Activated CD8-positive, alpha-beta memory T cell treated with anti-CD3 and anti-CD28 coated beads for 1 hour (primary cell): Measurements from ENCODE around the gene RASA1.
A peak's percentile ranks its signal among the peaks of the same experiment; 100 is the strongest.
"Not testable (repeated sequence)": the region's sequence is repeated elsewhere in the genome, so short reads cannot be mapped to it uniquely, and the experiment has no call there.

Experiments used
- DNase-seq, 2 donors: peaks; one replicate each; pipeline ENCODE4 v3.0.0-alpha.2; 2020; ENCODE audit warnings: low read depth in 1 of 2; ENCODE audit errors: extremely low read depth in 1 of 2

The RASA1 gene

GRCh38 chr5:87278590-87279100 lies 11.0 kb downstream of the RASA1 start:
- DNase-seq = no peak

DNA sequence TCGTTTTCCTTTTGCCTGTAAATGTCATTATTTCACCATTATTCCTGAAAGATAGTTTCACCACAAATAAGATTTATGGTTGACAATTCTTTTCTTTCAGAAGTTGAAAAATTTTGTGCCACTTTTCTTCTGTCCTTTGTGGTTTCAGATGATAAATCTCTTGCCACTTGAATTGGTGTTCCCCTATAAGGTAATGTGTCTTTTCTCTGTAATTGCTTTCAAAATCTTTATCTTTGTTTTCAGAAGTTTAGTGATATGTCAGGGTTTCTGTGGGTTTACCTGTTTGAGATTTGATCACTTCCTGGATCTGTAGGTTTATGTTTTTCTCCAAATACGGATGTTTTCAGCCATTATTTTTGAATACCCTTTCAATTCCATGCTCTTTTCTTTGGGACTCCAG lies 14.6 kb downstream of the RASA1 start:
- no peak for DNase-seq

- not testable (repeated sequence) for DNase-seq
Measured at GRCh38 chr5:87287266-87287665, 19.6 kb downstream of the RASA1 start.

DNA sequence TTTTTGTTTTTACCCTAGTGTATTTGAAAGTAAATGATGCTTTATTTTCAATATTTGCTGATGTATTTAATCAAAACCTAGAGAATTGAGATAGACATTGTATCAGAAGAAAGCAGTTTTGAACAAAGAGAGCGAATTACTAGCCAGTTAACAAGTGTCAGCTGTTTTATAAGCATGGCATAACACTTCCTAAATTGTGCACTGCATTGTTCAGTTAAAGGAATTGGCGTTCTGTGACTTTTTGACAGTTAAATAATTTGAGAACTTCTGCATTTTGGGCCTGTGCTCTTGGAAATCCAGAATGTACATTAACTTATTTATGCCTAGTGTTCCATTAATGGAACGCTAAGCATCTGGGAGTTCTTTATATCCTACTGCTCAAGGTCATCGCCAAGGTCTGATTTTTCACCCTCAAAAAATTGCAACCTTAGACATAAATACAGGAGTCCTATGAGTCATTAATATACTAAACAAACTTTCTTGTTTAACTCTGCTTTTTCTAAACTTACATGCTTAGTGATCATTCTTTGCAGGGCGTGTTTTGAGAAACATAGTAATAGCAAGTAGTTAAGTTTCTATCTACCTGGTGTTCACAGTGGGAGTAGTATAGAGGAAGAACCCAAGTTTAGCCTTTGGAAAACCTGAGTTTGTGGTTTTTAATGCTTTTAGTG lies 31.1 kb downstream of the RASA1 start:
- DNase-seq = no peak

DNA sequence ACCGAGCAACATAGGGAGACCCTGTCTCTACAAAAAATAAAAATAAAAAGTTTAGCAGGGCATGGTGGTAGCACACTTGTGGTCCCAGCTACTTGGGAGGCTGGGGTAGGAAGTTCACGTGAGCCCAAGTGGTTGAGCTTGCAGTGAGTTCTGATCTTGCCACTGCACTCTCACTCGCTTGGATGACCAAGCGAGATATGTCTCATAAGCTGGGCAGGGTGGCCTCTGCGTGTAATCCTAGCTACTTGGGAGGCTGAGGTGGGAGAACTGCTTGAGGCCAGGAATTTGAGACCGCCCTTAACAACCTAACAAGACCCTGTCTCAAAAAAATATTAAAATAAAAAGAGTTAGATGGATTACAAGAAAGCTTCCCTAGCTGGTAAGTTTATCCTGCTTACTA lies 32.5 kb downstream of the RASA1 start:
- no peak for DNase-seq

- DNase-seq = peak in 1 of 2 donors; percentile 8
Measured at GRCh38 chr5:87300744-87301143, 33.1 kb downstream of the RASA1 start.

GRCh38 chr5:87302061-87302460 lies 34.4 kb downstream of the RASA1 start:
- DNase-seq = no peak

GRCh38 chr5:87303324-87303723 lies 35.6 kb downstream of the RASA1 start:
- DNase-seq = no peak

GRCh38 chr5:87306090-87306489 lies 38.4 kb downstream of the RASA1 start:
- DNase-seq = not testable (repeated sequence)

DNA sequence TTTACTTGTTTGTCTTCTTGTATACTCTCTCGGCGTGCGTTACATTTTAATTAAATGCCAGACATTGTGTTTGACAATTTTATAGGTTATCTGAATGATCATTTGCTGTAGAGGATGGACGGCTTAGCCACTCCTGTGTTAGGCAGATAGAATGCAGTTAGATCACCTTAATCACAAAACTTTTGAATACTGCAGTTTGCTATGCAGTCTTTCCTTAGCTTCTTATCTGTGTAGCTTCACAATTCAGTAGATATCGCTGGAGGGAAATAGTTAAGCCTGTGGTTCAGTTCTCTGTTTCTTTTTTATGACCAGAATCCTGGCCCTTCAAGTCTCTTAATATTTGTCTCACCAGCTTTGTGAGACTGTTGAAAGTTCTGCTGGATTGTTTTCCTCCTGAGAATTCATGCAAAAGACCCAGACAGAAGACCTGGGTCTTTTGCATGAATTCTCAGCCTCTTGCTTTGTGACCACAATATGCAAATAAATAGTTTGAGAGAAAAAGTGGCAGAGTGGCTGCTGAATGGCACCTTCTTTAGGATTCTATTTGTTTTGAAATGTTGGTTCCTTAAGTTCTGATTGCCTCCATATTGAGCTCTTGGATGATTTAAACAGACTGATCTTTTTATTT lies 40.2 kb downstream of the RASA1 start:
- DNase-seq = no peak

DNA sequence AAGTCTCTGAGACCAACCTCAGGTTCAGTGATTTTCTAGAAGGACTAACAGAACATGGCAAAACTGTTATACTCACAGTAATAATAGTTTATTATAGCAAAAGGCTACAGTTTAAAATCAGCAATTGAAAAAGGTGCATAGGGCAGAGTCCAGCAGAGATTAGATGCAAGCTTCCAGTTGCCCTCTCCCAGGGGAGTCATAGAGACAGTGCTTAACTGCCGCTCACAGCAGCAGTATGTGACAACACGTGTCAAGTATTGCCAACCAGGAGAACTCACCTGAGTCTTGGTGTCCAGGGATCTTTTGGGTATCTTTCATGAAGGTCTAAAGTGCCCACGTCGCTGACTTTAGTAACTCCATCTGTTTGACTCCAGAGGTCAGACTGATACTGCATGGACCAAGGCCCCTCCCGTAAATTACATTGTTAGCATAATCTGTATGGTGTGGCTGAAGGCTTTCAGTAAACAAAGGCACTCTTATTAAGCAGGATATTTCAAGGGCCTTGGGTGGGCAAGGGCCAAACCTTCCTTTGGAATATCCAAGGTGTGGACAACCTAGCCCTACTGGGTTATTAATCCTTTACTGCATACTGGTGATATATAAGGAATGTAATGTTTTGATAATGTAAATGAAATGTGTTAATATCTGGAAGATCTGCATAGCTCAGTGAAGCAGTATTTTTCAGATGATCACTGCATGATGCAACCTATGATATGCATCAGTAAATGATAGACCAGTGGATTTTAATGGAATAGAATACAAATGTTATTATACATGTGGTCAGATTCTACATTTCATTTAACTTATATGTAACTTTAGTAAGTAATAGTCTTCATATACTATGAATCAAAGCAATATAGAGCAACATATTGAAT lies 44.0 kb downstream of the RASA1 start:
- no peak for DNase-seq

- no peak for DNase-seq
Measured at GRCh38 chr5:87313216-87313615, 45.5 kb downstream of the RASA1 start.

- no peak for DNase-seq
Measured at GRCh38 chr5:87319469-87319868, 51.8 kb downstream of the RASA1 start.

GRCh38 chr5:87321605-87322004 lies 53.9 kb downstream of the RASA1 start:
- no peak for DNase-seq

- DNase-seq = no peak
Measured at GRCh38 chr5:87322381-87322780, 54.7 kb downstream of the RASA1 start.

- no peak for DNase-seq
Measured at GRCh38 chr5:87327998-87328397, 60.3 kb downstream of the RASA1 start.

- DNase-seq = no peak
Measured at GRCh38 chr5:87329114-87329513, 61.4 kb downstream of the RASA1 start.

DNA sequence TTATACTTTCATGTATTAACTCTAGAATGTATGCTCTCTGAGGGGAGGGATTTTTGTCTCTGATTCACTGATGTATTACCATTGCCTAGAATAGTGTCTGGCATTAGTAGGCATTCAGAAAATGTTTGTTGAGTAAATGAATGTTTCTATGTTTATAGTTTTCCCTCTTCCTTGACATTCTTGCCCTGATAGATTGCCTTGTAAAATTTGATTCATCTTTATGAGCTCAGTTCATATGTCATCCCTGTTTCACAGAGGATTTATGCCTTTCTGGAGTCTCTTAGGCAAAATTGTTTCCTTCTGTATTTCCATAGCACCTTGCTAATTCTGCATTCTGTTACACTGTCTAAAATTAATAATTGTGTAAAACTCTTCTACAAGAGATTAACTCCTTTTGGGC lies 72.3 kb downstream of the RASA1 start:
- DNase-seq = no peak

- no peak for DNase-seq
Measured at GRCh38 chr5:87340716-87341115, 73.0 kb downstream of the RASA1 start.

DNA sequence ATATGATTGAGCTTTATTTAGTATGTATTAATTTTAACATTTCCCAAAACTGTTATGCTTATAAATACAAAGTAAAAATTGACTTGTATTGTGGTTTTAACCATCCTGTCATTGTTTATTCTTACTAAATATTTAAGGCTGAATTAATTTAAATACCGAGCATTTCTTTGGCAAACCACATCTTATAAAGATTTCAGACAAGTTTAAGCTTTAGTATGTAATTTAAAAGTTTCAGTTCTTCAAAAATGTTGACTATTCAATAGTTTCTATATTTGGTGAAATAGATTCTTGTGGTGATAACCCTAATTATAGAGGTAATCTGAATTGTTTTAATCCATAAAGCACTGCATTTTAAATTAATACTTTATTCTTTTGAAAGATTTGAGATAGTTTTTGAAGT lies 79.6 kb downstream of the RASA1 start:
- no peak for DNase-seq

- no peak for DNase-seq
Measured at GRCh38 chr5:87347841-87348240, 80.2 kb downstream of the RASA1 start.

DNA sequence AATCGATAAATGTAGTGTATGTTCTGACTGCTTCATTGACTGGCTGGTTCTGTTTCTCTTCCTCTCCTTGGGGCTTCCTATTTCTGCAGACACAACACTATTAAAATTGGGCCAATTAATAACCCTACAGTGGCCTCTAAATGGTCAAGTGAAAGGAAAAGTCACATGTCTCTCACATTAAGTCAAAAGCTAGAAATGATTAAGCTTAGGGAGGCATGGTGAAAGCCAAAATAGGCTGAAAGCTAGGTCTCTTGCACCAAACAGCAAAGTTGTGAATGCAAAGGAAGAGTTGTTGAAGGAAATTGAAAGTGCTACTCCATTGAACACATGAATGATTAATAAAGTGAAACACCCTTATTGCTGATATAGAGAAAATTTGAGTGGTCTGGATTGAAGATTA lies 86.8 kb downstream of the RASA1 start:
- DNase-seq = no peak
